ENCODE data around the gene UTP25.
"Not testable (repeated sequence)": the region's sequence is repeated elsewhere in the genome, so short reads cannot be mapped to it uniquely, and the experiment has no call there.

UTP25 gene

GRCh38 chr1:209875515-209875914 lies 47.7 kb downstream of the UTP25 start:
- DNase-seq, result peak; percentile 78

GRCh38 chr1:209876078-209876800 lies 48.5 kb downstream of the UTP25 start:
- DNase-seq, result peak; percentile 29

GRCh38 chr1:209877087-209877764 lies 49.5 kb downstream of the UTP25 start:
- DNase-seq, result no peak

GRCh38 chr1:209878964-209879363 lies 51.2 kb downstream of the UTP25 start:
- no peak for DNase-seq

- DNase-seq, result peak; percentile 62
These were observed 51.8 kb downstream of the UTP25 start for GRCh38 chr1:209879539-209879938.

GRCh38 chr1:209880031-209880430 lies 52.3 kb downstream of the UTP25 start:
- no peak for DNase-seq

GRCh38 chr1:209881619-209882018 lies 53.8 kb downstream of the UTP25 start:
- no peak for DNase-seq

- no peak for DNase-seq
These were observed 54.5 kb downstream of the UTP25 start for GRCh38 chr1:209882286-209882685.

- no peak for DNase-seq
These were observed 55.2 kb downstream of the UTP25 start for GRCh38 chr1:209882942-209883340.

- no peak for DNase-seq
These were observed 55.7 kb downstream of the UTP25 start for GRCh38 chr1:209883341-209883971.

- DNase-seq, result no peak
These were observed 56.5 kb downstream of the UTP25 start for GRCh38 chr1:209884249-209884648.

- no peak for DNase-seq
These were observed 56.9 kb downstream of the UTP25 start for GRCh38 chr1:209884665-209885117.

- no peak for DNase-seq
These were observed 57.8 kb downstream of the UTP25 start for GRCh38 chr1:209885403-209886218.

GRCh38 chr1:209886219-209886536 lies 58.4 kb downstream of the UTP25 start:
- DNase-seq, result no peak

GRCh38 chr1:209888291-209889076 lies 60.7 kb downstream of the UTP25 start:
- DNase-seq, result not testable (repeated sequence)

- DNase-seq, result no peak
These were observed 61.3 kb downstream of the UTP25 start for GRCh38 chr1:209889077-209889418.

- no peak for DNase-seq
These were observed 63.0 kb downstream of the UTP25 start for GRCh38 chr1:209890641-209891330.

GRCh38 chr1:209893751-209894150 lies 66.0 kb downstream of the UTP25 start:
- DNase-seq, result no peak

GRCh38 chr1:209895709-209896108 lies 67.9 kb downstream of the UTP25 start:
- DNase-seq, result no peak

GRCh38 chr1:209896346-209896745 lies 68.6 kb downstream of the UTP25 start:
- no peak for DNase-seq

GRCh38 chr1:209898271-209898670 lies 70.5 kb downstream of the UTP25 start:
- DNase-seq, result not testable (repeated sequence)

- DNase-seq, result not testable (repeated sequence)
These were observed 71.1 kb downstream of the UTP25 start for GRCh38 chr1:209898851-209899250.

Data from NCI-H345 (cell line).